Natural killer cell treated with Interleukin-12 subunit alpha and Interleukin-12 subunit beta and Interleukin-15 and Interleukin-18, amount 100 ng/mL, for 72 hours (primary cell): ENCODE results near the gene TRPV6. TPM values are rescaled to one million over a fixed set of nuclear protein-coding genes. Genes with fewer than 3 reads are reported as not detected.

Source experiments
- ATAC-seq, 2 donors: fragments of 150-1000 bp; cut with Tn5 transposase in 1 of 2; sonication (Bioruptor Pico), chemical (Tn5 transposase) in 1 of 2; 2 replicates each; pipeline ENCODE4 v1.10.0; 2021
- DNase-seq: peaks from one replicate; pipeline ENCODE4 v3.0.0; 2022; ENCODE audit warnings: low spot score
- H3K27ac Mint-ChIP-seq, 2 donors: 1 replicate in 1 of 2; 2 replicates in 1 of 2; pipeline ENCODE4 v1.8.0; 2022; ENCODE audit warnings: mixed read lengths in 2 of 2, mild to moderate bottlenecking in 1 of 2, moderate library complexity in 1 of 2
- H3K27me3 Mint-ChIP-seq, 2 donors: 1 replicate in 1 of 2; 2 replicates in 1 of 2; pipeline ENCODE4 v1.8.0; 2022; ENCODE audit warnings: mixed read lengths in 2 of 2
- H3K36me3 Mint-ChIP-seq: one replicate; pipeline ENCODE4 v1.8.0; 2022; ENCODE audit warnings: mixed read lengths
- H3K4me1 Mint-ChIP-seq, 2 donors: 1 replicate in 1 of 2; 2 replicates in 1 of 2; pipeline ENCODE4 v1.8.0; 2022; ENCODE audit warnings: low read depth in 2 of 2, mixed read lengths in 2 of 2, mild to moderate bottlenecking in 1 of 2
- H3K4me3 Mint-ChIP-seq: one replicate; pipeline ENCODE4 v1.8.0; 2022; ENCODE audit warnings: mixed read lengths
- H3K9me3 Mint-ChIP-seq: 2 replicates; pipeline ENCODE4 v1.8.0; 2022; ENCODE audit warnings: mixed read lengths
- total RNA-seq, 2 donors: library from RNA; stranded (reverse); gene quantifications; one replicate each; pipeline ENCODE4 v1.2.3, GENCODE V29; 2022

The TRPV6 gene
- total RNA-seq, 2 donors from 2014 or later, result not detected

DNA sequence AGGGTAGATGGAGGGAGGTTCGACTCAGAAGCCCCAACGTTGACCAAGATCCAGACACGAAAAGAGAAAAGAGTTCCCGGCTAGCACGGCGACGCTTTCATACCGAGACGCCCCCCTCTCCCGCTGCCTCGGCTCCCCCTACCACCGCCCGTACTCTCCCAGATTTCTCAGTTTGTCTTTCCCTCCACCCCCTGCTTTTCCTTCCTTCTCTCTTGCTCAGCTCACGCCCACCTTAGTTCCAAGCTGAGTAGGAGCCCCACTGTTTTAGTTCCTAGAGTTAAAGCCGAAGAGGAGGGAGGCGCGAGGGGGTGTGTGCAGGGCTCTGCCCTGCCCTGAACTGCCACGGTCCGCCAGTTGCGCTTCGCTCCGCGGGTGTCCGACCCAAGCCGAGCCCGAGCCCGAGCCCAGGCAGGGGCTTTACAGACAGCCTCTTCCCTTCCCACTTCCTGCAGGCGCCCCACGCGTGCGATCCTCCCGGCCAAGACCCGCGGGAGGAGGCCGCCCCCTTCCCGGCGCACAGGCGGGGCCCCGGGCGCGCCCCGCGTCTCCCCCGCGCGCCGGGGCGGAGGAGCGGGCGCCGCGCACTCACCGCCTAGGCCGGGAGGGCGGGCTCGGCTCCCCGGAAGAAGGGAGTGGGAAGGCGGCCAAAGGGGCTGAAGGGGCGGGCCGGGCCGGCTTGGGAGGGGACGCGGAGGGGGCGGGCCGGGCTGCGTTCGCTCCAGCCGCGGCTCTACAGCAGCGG is 31.0 kb downstream of the TRPV6 start, which contains the start of gene EPHB6:
Gene EPHB6, plus strand, starts transcription at position 705 of the 742 bp plus-strand sequence. CDS start 8,152 bp downstream, outside the sequence.
- ATAC-seq (peak; percentile 84 to 92), DNase-seq (peak; percentile 81)
- Mint-ChIP-seq H3K9me3 (no peaks in the 10 kb centered on the region), H3K27me3 (peaks cover 7 to 9% of the 10 kb centered on the region in 2 donors), H3K36me3 (no peaks in the 10 kb centered on the region), H3K4me3 (peak within 1 kb of the TSS; percentile 94), H3K27ac (peak within 1 kb of the TSS; percentile 19 to 75), H3K4me1 (peaks cover 5 to 9% of the 10 kb centered on the region in 2 donors)

DNA sequence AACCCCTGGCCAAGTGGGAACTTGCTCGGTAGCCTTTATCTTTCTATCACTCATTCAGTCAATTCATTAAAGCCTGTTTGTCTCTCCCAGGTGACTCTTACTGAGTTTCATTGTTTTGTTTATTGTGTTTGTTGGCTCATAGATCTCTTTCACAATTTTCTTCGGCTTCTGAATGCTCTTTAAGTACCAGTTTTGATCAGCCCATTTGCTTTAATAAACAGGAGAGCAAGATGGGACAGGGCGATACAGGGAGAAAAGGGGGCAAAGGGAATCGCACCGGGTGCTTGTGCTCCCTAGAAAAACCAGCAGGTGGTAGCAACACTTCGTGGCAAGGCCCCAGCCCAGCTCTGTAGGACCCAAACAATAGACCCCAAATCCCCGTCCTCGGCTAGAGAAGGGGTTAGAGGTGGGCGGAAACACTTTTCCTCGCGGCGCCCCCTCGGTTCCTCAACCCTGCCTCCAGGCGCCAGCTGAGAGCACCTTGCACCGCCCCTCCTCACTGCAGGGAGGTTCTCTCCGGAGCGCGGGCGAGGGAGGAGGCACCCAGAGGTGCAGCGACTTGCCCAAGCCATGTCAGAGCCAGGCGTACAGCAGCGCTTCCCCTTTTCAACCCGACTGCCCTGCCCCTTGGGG is 31.7 kb downstream of the TRPV6 start:
- peaks cover 10 to 15% of the 10 kb centered on the region in 2 donors for H3K27me3 Mint-ChIP-seq
- peak overlapping the region; percentile 19 to 75 for H3K27ac Mint-ChIP-seq
- no peak for DNase-seq
- peak overlapping the region; percentile 94 for H3K4me3 Mint-ChIP-seq
- no peaks in the 10 kb centered on the region for H3K36me3 Mint-ChIP-seq
- ATAC-seq, result peak; percentile 80 to 82
- peaks cover 5 to 9% of the 10 kb centered on the region in 2 donors for H3K4me1 Mint-ChIP-seq
- H3K9me3 Mint-ChIP-seq, result no peaks in the 10 kb centered on the region

DNA sequence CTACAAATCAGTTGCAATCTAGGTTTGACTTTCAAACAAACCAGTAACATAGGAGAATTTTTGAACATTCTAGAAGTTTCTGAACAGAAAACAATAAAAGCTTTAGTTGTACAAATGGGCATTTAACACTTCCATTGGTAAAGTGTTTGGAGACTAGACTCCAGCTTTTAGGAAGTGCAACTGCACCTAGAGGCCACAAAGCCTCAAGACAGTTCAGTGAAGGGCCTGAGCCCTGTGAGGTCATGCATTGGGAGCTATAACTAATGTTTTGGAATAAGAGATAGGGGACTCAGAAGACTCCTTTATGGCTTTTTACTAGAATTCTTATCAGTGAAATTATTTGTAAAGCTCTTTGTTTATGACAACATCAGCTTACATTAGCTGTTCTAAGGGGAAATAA is 33.6 kb downstream of the TRPV6 start:
- H3K4me1 Mint-ChIP-seq, result peaks cover 5 to 9% of the 10 kb centered on the region in 2 donors
- peaks cover 12 to 26% of the 10 kb centered on the region in 2 donors for H3K27me3 Mint-ChIP-seq
- H3K4me3 Mint-ChIP-seq, result no peak overlapping the region
- no peak overlapping the region for H3K27ac Mint-ChIP-seq
- ATAC-seq, result no peak
- no peaks in the 10 kb centered on the region for H3K9me3 Mint-ChIP-seq
- no peak for DNase-seq
- H3K36me3 Mint-ChIP-seq, result no peaks in the 10 kb centered on the region

DNA sequence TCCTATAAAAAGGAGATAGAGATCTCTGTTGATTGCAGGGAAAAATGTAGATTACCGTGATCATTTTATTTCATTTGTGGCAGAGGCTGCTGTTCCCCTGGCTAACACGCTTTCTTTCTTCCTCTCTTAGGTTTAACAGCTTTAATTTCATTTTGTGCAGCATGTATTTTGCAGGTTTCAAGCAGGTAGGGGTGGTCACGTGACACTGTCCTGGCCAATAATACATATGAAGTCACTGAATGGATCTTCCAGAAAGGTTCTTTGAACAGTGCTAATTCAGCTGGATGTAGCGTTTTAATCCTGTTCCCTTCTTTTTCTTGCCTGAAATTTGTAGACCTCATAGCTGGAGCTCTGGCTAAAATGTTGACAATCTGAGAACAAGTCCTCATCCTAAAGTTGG is 34.3 kb downstream of the TRPV6 start:
- no peaks in the 10 kb centered on the region for H3K36me3 Mint-ChIP-seq
- peaks cover 12 to 26% of the 10 kb centered on the region in 2 donors for H3K27me3 Mint-ChIP-seq
- H3K4me1 Mint-ChIP-seq, result peaks cover 5 to 9% of the 10 kb centered on the region in 2 donors
- H3K4me3 Mint-ChIP-seq, result no peak overlapping the region
- DNase-seq (no peak), ATAC-seq (no peak)
- no peak overlapping the region for H3K27ac Mint-ChIP-seq
- H3K9me3 Mint-ChIP-seq, result no peaks in the 10 kb centered on the region

DNA sequence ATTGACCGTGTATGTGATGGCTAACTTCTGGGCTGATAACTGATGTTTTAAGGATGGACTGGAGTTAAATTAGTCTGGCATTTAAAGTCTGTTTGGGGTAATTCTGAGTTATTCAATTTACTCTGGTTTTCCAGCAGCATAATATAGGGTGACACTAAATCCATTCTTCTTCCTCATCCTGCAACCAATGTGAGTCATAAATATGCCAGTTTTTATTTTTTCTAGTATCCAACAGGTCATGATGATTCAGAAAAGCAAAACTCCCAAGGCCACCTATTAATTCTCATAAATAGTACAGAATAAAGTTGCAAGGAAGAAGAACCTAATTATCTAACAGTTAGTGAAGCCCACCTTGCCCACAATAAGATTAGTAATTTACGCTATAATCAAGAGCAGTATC is 38.2 kb downstream of the TRPV6 start:
- DNase-seq, result no peak
- no peak for ATAC-seq
- Mint-ChIP-seq H3K9me3 (no peaks in the 10 kb centered on the region), H3K27ac (no peak overlapping the region), H3K4me1 (no peaks in the 10 kb centered on the region), H3K4me3 (no peak overlapping the region), H3K36me3 (no peaks in the 10 kb centered on the region), H3K27me3 (peaks cover 12 to 26% of the 10 kb centered on the region in 2 donors)

DNA sequence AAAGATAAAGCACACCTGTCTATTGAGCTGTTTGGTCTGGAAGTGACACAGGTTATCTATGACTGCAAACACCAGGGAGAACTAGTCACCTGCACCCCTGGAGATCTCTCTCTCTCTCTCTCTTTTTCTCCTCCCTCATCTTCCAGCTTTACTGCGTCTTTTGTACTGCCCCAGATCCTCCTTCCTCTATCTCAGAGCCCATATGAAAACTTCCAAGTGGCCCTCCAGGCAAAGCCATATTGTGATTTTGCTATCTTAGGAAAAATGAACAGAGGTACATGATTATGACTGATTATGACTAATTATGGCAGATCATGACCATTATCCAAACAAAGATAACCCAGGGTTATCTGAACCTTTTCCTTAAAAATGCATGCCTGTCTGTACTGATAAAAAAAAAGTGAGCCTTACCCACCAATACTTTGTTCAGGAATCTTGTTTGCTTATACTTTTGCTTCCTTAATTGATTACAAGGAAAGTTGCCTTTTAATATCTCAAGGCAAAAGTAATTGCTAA is 43.2 kb downstream of the TRPV6 start:
- no peak overlapping the region for H3K4me3 Mint-ChIP-seq
- no peak for ATAC-seq
- no peak for DNase-seq
- no peaks in the 10 kb centered on the region for H3K36me3 Mint-ChIP-seq
- H3K9me3 Mint-ChIP-seq, result no peaks in the 10 kb centered on the region
- no peak overlapping the region for H3K27ac Mint-ChIP-seq
- H3K27me3 Mint-ChIP-seq, result peaks cover 1 to 3% of the 10 kb centered on the region in 2 donors
- H3K4me1 Mint-ChIP-seq, result no peaks in the 10 kb centered on the region

DNA sequence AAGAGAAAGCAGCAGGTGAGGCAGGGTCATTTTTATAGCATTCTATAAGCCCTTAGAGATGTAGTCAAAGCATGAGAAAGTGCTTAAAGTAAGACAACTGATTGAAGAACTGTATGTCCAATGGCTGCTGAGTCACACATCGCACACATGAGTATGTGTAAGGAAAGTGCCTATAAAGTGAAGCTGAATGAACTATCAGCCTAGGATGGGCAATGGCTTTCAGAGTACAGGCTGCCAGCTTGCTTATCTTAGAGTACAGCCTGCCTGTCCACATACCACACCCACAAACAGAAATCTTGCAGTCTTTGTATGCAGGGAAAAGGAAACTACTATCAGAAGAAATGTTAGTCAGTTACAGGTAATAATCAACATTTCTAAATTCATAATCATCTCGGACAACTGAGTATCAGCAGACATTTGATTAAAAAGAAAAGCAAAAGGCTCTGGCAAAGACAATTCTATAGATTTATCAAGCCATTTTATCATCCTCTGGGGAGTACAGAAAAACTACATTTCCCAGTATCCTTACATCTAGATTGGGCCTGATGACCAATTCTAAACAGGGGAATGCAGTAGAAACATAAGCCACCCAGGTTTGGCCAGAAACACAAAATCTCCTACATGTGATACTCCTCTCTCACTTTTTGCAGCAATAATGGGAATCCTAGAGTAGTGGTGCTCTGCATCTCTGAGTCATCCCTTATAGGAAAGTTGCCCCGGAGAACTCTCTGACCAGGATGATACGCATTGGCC is 46.9 kb downstream of the TRPV6 start:
- DNase-seq, result no peak
- H3K4me3 Mint-ChIP-seq, result no peak overlapping the region
- no peak overlapping the region for H3K27ac Mint-ChIP-seq
- ATAC-seq, result no peak
- no peaks in the 10 kb centered on the region for H3K4me1 Mint-ChIP-seq
- H3K36me3 Mint-ChIP-seq, result no peaks in the 10 kb centered on the region
- peaks cover 0 to 3% of the 10 kb centered on the region in 2 donors for H3K27me3 Mint-ChIP-seq
- no peaks in the 10 kb centered on the region for H3K9me3 Mint-ChIP-seq

DNA sequence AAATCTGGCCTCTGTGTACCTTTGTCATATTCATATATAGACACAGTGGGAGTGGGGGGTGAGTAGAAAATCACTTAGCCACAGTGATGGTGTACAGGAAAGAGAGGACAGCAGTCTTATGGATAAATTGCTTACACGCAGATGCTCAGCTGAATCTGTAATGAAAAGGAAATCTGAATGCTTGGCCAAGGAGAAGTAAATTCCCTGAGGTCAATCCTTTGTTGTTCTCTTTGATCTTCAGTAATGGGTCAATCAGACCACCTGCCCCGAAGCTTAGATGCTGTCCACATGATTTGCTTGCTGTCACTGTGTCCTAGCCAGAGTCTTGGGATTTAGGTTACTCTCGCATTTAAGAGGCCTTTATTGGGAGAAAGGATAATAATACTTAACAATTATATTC is 49.1 kb downstream of the TRPV6 start:
- no peaks in the 10 kb centered on the region for H3K36me3 Mint-ChIP-seq
- no peaks in the 10 kb centered on the region for H3K9me3 Mint-ChIP-seq
- H3K4me1 Mint-ChIP-seq, result peaks cover 6 to 12% of the 10 kb centered on the region in 2 donors
- no peak for DNase-seq
- no peak for ATAC-seq
- no peak overlapping the region for H3K4me3 Mint-ChIP-seq
- H3K27me3 Mint-ChIP-seq, result no peaks in the 10 kb centered on the region
- H3K27ac Mint-ChIP-seq, result no peak overlapping the region

DNA sequence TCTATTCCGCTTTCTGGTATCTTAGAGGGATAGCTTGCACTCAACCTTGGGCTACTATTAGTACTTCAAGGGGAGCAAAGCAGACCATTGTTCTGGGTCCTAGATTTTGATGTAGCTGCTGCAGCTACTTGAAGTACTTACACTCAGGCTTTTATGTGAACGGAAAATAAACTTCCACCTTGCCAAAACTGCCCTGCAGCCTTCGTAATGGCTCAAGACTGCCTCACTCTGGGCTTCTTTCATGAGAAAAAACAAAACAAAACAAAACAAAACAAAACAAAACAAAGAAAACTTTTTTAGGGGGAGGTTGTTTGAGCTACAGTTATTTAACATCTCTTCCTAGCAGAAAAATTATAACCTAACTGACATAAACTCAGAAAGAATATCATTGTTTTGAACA is 50.1 kb downstream of the TRPV6 start:
- no peak for DNase-seq
- peaks cover 6 to 20% of the 10 kb centered on the region in 2 donors for H3K4me1 Mint-ChIP-seq
- H3K9me3 Mint-ChIP-seq, result no peaks in the 10 kb centered on the region
- ATAC-seq, result no peak
- no peak overlapping the region for H3K27ac Mint-ChIP-seq
- H3K4me3 Mint-ChIP-seq, result no peak overlapping the region
- no peaks in the 10 kb centered on the region for H3K36me3 Mint-ChIP-seq
- peaks cover 0 to 4% of the 10 kb centered on the region in 2 donors for H3K27me3 Mint-ChIP-seq

DNA sequence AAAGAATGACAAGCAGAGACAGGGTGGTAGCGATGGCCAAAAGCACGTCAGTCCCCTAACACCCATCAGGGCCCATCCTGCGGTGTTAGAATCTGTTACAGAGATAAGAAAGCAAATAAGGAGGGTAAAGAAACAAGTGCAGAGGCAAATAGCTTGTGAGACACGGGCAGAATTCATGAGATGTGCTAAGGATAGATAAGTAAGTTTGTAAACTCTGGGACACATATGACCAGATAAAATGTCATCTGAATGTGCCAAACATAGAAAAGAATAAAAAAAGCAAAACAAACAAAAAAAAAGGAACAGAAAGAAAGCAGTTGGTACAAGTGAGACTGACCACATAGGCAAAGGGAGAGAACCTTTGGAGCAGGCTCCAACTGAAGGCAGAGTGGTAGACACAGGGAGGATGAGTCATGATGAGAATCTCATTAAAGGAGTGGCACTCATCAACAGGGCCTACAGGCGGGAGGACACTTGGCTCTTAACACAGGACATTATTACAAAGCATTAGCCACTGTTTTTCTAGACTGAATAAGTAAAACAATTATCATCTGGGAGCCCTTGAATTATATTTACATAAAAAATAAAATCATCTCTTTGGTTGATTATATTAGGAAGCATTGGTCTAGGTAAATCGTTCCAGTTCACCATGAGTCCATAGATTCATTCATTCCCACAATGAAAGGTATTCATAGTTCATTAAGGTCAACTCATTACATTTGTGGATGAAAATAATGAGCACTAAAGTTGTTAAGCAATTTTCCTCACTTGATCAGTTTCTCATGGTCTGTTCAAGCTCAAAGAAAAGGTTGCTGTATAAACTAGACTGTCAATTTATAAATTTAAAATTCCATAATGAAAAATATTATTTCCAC is 52.1 kb downstream of the TRPV6 start:
- Mint-ChIP-seq H3K27ac (no peak overlapping the region), H3K4me1 (peaks cover 6 to 20% of the 10 kb centered on the region in 2 donors), H3K36me3 (no peaks in the 10 kb centered on the region), H3K4me3 (no peak overlapping the region), H3K27me3 (peaks cover 7 to 9% of the 10 kb centered on the region in 2 donors), H3K9me3 (no peaks in the 10 kb centered on the region)
- no peak for DNase-seq
- no peak for ATAC-seq

DNA sequence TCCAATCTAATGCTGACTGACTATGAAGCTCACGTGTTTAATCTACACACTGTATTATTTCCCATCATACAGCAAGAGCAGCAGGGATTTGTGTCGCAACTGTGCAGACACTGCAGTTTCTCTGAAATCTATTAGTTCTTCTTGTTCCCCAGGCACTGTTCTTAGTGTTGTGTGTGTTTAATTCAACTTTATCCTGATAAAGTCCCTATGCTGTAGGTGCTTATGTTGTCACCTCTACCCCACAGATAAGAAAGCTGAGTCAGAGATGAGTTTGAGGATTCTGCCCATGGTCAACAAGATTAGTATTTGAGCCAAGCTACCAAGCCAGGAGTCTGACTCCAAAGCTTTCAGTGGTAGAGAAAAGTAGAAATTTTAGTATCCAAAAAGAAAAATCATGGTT is 53.1 kb downstream of the TRPV6 start:
- no peak for DNase-seq
- H3K36me3 Mint-ChIP-seq, result no peaks in the 10 kb centered on the region
- H3K27me3 Mint-ChIP-seq, result peaks cover 12 to 13% of the 10 kb centered on the region in 2 donors
- ATAC-seq, result no peak
- H3K9me3 Mint-ChIP-seq, result no peaks in the 10 kb centered on the region
- peaks cover 6 to 20% of the 10 kb centered on the region in 2 donors for H3K4me1 Mint-ChIP-seq
- no peak overlapping the region for H3K27ac Mint-ChIP-seq
- no peak overlapping the region for H3K4me3 Mint-ChIP-seq

DNA sequence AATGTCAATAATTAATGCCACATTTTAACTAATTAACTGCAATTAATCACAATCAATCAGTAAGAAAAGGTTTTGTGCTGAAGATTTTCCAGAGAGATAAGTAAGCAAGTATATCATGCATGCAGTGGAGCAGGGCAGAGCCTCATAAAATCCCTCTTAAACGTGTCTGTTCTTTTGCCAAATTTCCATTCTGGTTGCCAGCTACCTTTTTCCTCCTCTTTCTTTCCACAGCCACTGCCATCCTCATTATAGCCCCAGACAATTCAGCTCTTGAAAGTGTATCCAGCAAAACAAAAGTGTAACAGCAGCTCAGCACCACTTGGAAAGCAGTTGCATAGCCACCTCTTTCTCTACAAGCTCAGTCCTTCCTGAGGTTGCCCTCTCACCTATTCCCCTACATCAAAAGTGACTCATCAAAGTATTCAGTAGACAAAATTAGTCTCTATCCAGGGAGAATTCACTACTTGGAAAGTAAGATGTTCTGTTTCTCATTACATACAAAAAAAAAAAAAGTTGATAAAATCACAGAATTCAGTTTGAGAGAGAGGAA is 57.5 kb downstream of the TRPV6 start:
- Mint-ChIP-seq H3K9me3 (no peaks in the 10 kb centered on the region), H3K4me3 (no peak overlapping the region), H3K36me3 (no peaks in the 10 kb centered on the region), H3K4me1 (peaks cover 3 to 19% of the 10 kb centered on the region in 2 donors), H3K27me3 (peaks cover 19 to 25% of the 10 kb centered on the region in 2 donors), H3K27ac (no peak overlapping the region)
- DNase-seq, result no peak
- no peak for ATAC-seq

DNA sequence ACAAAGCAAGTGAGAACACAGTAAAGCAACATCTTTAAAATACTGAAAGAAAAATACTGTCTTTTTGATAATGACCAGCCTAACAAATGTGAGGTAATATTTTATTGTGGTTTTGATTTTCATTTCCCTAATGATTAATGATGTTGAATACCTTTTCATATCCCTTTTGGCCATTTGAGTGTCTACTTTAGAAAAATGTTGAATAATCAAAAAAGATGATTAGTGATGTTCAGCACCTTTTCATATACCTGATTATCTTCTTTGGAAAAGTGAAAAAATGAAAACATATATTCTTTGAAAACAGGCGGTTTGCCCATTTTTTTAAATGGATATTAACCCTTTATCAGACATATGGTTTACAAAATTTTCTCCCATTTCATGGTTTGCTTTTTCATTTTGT is 62.8 kb downstream of the TRPV6 start:
- H3K9me3 Mint-ChIP-seq, result no peaks in the 10 kb centered on the region
- no peak overlapping the region for H3K27ac Mint-ChIP-seq
- ATAC-seq (no peak), DNase-seq (no peak)
- peaks cover 4% of the 10 kb centered on the region for H3K36me3 Mint-ChIP-seq
- H3K27me3 Mint-ChIP-seq, result peaks cover 29 to 38% of the 10 kb centered on the region in 2 donors
- H3K4me1 Mint-ChIP-seq, result no peaks in the 10 kb centered on the region
- no peak overlapping the region for H3K4me3 Mint-ChIP-seq
